AG04450 (cell line): ENCODE data around the gene SLC13A3. TPM values are rescaled to one million over a fixed set of nuclear protein-coding genes. Genes with fewer than 3 reads are reported as not detected.

Experiments used
- CTCF ChIA-PET: fragments of 300-600, 350-600 bp; formaldehyde crosslinking; extraction: SDS; loops from one replicate; lab custom pipeline; 2022; ENCODE audit warnings: antibody characterized with exemption, inconsistent platforms; lab: Charles Lee
- POLR2A ChIA-PET: fragments of 350-600 bp; formaldehyde crosslinking; extraction: SDS; loops from one replicate; lab custom pipeline; 2021; ENCODE audit warnings: antibody characterized with exemption, inconsistent platforms; lab: Yijun Ruan, JAX
- DNase-seq: peaks from one replicate; pipeline ENCODE4 v3.0.0-alpha.2; 2011; ENCODE audit warnings: low read depth, low spot score
- H3K27ac ChIP-seq: one replicate; pipeline ENCODE4 v1.5.1; 2012; ENCODE audit warnings: low read depth, low read length, control low read depth
- H3K27me3 ChIP-seq: one replicate; pipeline ENCODE4 v1.6.0; 2012; ENCODE audit warnings: low read length; ENCODE audit not compliant: control insufficient read depth, insufficient read depth
- H3K4me3 ChIP-seq: 2 replicates; pipeline ENCODE4 v1.5.1; 2011; ENCODE audit warnings: mild to moderate bottlenecking, low read depth, low read length, control low read depth
- H3K9me3 ChIP-seq: 2 replicates; pipeline ENCODE4 v1.5.1; 2012; ENCODE audit warnings: low read length; ENCODE audit not compliant: control insufficient read depth, insufficient read depth
- polyA plus RNA-seq: library from polyadenylated mRNA; depleted of rRNA; stranded (reverse); fragments of >200 nt; gene quantifications from 2 replicates; pipeline ENCODE4 v1.2.3, GENCODE V29; 2011
- TF ChIP-seq, protein P1 (sequence below): IDR thresholded peaks from 2 replicates; pipeline ENCODE4 v1.5.1; 2011; ENCODE audit warnings: low read depth, low read length, control low read depth, inconsistent platforms

Gene SLC13A3
- polyA plus RNA-seq, 1 experiment, result 2.4 TPM

DNA sequence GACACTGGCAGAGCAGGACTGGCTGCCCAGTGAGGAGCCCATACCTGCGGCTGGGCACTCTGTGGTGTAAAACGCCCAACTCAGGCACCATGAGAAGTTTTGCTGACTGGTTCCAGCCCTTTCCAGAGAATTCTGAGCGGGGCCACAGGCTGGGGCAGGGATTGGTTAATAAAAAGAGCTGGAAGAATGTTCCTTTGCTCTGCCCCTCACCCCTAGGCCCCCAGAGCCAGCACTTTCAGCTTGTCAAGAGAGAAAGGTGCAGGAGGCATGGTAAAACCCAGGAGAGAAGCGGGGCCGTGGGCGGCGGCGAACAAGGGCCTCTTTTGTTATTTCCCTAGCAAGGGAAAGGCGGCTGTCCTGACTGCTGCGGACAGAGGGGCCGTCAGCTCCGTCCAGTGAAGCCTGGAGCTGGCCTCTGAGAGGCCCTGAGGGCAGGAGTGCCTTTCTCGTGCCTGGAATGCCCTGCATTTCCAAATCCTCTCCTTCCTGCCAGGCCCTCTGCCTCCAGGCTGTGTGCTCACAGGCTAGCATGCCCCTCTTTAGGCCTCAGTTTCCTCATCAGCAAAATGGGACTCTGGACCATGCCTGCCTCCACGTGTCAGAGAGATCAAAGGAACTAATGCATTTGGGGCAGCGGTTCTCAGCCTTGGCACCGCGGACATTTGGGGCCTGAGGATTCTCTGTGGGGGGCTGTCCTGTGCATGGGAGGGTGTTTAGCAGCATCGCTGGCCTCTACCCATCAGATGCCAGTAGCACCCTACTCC lies 12.9 kb downstream of the SLC13A3 start:
- CTCF ChIA-PET, result no interaction called here
- Histone ChIP-seq H3K4me3 (no peak overlapping the region), H3K27me3 (peaks cover 2% of the 10 kb centered on the region), H3K27ac (no peak overlapping the region), H3K9me3 (no peaks in the 10 kb centered on the region; the same call in 1 of the 2 replicates)
- DNase-seq, result no peak
- POLR2A ChIA-PET, result no interaction called here
- TF ChIP-seq, protein P1, sequence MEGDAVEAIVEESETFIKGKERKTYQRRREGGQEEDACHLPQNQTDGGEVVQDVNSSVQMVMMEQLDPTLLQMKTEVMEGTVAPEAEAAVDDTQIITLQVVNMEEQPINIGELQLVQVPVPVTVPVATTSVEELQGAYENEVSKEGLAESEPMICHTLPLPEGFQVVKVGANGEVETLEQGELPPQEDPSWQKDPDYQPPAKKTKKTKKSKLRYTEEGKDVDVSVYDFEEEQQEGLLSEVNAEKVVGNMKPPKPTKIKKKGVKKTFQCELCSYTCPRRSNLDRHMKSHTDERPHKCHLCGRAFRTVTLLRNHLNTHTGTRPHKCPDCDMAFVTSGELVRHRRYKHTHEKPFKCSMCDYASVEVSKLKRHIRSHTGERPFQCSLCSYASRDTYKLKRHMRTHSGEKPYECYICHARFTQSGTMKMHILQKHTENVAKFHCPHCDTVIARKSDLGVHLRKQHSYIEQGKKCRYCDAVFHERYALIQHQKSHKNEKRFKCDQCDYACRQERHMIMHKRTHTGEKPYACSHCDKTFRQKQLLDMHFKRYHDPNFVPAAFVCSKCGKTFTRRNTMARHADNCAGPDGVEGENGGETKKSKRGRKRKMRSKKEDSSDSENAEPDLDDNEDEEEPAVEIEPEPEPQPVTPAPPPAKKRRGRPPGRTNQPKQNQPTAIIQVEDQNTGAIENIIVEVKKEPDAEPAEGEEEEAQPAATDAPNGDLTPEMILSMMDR, result no peak

DNA sequence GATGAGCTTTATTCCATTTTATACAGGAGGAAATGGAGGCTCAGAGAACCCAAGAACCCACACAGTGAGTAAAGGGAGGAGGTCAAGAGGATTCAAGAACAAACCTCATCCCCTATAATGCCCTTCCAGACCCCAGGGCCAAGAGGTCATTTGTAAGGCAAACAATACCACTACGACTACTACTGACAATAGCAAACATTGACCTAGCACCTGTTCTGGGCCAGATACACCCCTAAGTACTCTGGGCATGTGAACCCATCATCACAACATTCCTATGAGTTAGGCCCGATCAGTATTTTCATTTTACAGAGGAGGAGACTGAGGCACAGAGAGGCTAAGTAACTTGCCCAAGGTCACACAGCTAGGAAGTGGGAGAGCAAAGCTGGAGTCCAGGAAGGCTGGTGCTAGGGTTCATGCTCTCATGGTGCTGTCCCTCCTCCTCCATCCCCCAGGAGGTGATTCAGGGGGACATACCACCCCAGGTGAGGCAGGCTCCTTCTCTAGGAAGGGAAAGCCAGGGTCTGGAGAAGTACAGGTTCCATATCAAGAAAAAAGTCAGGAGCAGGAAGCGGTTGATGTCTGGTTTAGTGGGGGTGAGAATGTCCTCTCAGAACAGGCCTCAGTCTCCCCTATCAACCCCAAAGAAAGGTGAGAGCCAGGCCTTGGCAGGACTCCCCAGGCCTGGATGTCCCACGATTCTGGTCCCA lies 13.7 kb downstream of the SLC13A3 start:
- POLR2A ChIA-PET, result no interaction called here
- Histone ChIP-seq H3K27me3 (peaks cover 2% of the 10 kb centered on the region), H3K4me3 (no peak overlapping the region), H3K27ac (no peak overlapping the region), H3K9me3 (no peaks in the 10 kb centered on the region; the same call in 1 of the 2 replicates)
- CTCF ChIA-PET, result no interaction called here
- TF ChIP-seq, protein P1, result no peak
- no peak for DNase-seq

DNA sequence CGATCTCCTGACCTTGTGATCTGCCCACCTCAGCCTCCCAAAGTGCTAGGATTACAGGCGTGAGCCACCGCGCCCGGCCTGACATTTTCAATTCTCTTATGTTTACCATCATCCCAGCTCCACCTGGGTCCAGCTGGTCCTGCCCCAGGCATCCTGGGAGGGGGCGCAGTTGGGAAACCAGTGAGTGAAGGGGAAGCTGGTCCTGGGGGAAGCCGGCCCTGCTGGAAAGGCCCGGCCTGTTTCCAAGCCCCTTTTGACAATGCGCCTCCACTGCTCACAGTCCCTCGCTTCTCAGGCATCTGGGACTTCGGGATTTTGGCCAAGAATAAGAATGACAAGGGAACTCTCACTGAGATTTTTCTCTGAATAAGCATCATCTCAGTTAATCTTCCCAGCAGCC lies 14.2 kb downstream of the SLC13A3 start:
- ChIA-PET CTCF (no interaction called here), POLR2A (no interaction called here)
- Histone ChIP-seq H3K4me3 (no peak overlapping the region), H3K27ac (no peak overlapping the region), H3K27me3 (peaks cover 2% of the 10 kb centered on the region), H3K9me3 (no peaks in the 10 kb centered on the region; the same call in 1 of the 2 replicates)
- DNase-seq, result no peak
- TF ChIP-seq, protein P1, result no peak

DNA sequence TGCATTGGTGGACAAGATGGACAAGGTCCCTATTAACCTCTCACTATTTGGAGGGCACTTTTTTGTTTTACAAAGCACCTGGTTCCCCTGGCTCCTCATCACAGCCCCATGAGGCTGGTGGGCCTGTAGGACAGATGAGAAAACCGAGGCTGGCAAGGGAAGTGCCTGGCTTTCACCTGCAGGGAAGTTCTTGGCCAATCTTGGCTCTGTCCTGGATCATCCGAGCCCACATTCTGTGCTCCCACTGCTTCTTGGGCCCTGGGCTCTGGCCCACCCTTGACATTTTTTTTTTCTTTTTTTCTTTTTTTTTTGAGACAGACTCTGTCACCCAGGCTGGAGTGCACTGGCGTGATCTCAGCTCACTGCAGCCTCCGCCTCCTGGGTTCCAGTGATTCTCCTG lies 14.7 kb downstream of the SLC13A3 start:
- TF ChIP-seq, protein P1, result no peak
- DNase-seq, result no peak
- Histone ChIP-seq H3K4me3 (no peak overlapping the region), H3K27me3 (peaks cover 2% of the 10 kb centered on the region), H3K9me3 (no peaks in the 10 kb centered on the region; the same call in 1 of the 2 replicates), H3K27ac (no peak overlapping the region)
- ChIA-PET POLR2A (no interaction called here), CTCF (no interaction called here)
